HEK293 (cell line): ENCODE measurements around the gene CCDC184.

Experiments
- ATF2 ChIP-seq: fragments of 450-650 bp; formaldehyde crosslinking; IDR thresholded peaks from 2 replicates; pipeline ENCODE4 v1.5.1; 2016; ENCODE audit warnings: missing biosample characterization, missing genetic modification characterization, low read depth
- BCL11B ChIP-seq: fragments of 450-650 bp; formaldehyde crosslinking; IDR thresholded peaks from 2 replicates; pipeline ENCODE4 v1.5.1; 2016; ENCODE audit warnings: low read depth, missing biosample characterization, missing genetic modification characterization
- GLIS1 ChIP-seq: fragments of 450-650 bp; formaldehyde crosslinking; IDR thresholded peaks from 2 replicates; pipeline ENCODE4 v1.5.1; 2016; ENCODE audit warnings: missing biosample characterization, missing genetic modification characterization
- HOXD13 ChIP-seq: sonication (generic); formaldehyde crosslinking; IDR thresholded peaks from 2 replicates; pipeline ENCODE4 v1.8.0; 2022; ENCODE audit warnings: missing genetic modification reagents, borderline replicate concordance
- KLF8 ChIP-seq: fragments of 450-650 bp; formaldehyde crosslinking; IDR thresholded peaks from 2 replicates; pipeline ENCODE4 v1.5.1; 2016; ENCODE audit warnings: missing biosample characterization, missing genetic modification characterization
- PATZ1 ChIP-seq: fragments of 450-650 bp; formaldehyde crosslinking; IDR thresholded peaks from 2 replicates; pipeline ENCODE4 v1.5.1; 2016; ENCODE audit warnings: missing biosample characterization, missing genetic modification characterization
- RBAK ChIP-seq: fragments of 450-650 bp; formaldehyde crosslinking; IDR thresholded peaks from 2 replicates; pipeline ENCODE4 v1.5.1; 2016; ENCODE audit warnings: missing biosample characterization, missing genetic modification characterization
- ZBTB11 ChIP-seq: fragments of 450-650 bp; formaldehyde crosslinking; conservative IDR thresholded peaks from 2 replicates; pipeline ENCODE4 v1.5.1; 2016; ENCODE audit warnings: low read depth, missing biosample characterization, missing genetic modification characterization
- ZBTB26 ChIP-seq: fragments of 450-650 bp; formaldehyde crosslinking; optimal IDR thresholded peaks from 2 replicates; pipeline ENCODE3; 2016; ENCODE audit warnings: missing biosample characterization, mild to moderate bottlenecking, missing genetic modification characterization
- ZBTB7A ChIP-seq: fragments of 450-650 bp; formaldehyde crosslinking; IDR thresholded peaks from 2 replicates; pipeline ENCODE4 v1.5.1; 2016; ENCODE audit warnings: low read depth, missing biosample characterization, missing genetic modification characterization
- ZNF121 ChIP-seq: fragments of 450-650 bp; formaldehyde crosslinking; IDR thresholded peaks from 2 replicates; pipeline ENCODE4 v1.5.1; 2016; ENCODE audit warnings: missing biosample characterization, missing genetic modification characterization
- ZNF146 ChIP-seq: fragments of 450-650 bp; formaldehyde crosslinking; IDR thresholded peaks from 2 replicates; pipeline ENCODE4 v1.5.1; 2016; ENCODE audit warnings: missing biosample characterization, missing genetic modification characterization
- ZNF169 ChIP-seq: fragments of 450-650 bp; formaldehyde crosslinking; IDR thresholded peaks from 2 replicates; pipeline ENCODE4 v1.5.1; 2016; ENCODE audit warnings: missing biosample characterization, missing genetic modification characterization
- ZNF184 ChIP-seq: fragments of 450-650 bp; IDR thresholded peaks from 2 replicates; pipeline ENCODE4 v1.5.1; 2018; ENCODE audit warnings: missing biosample characterization, mild to moderate bottlenecking, missing genetic modification characterization
- ZNF24 ChIP-seq: fragments of 450-650 bp; formaldehyde crosslinking; IDR thresholded peaks from 2 replicates; pipeline ENCODE4 v1.5.1; 2016; ENCODE audit warnings: missing biosample characterization, missing genetic modification characterization
- ZNF366 ChIP-seq: fragments of 450-650 bp; formaldehyde crosslinking; conservative IDR thresholded peaks from 2 replicates; pipeline ENCODE4 v1.5.1; 2016; ENCODE audit warnings: missing biosample characterization, missing genetic modification characterization
- ZNF37A ChIP-seq: fragments of 450-650 bp; IDR thresholded peaks from 2 replicates; pipeline ENCODE4 v1.5.1; 2018; ENCODE audit warnings: missing biosample characterization, missing genetic modification characterization
- ZNF48 ChIP-seq: fragments of 450-650 bp; formaldehyde crosslinking; IDR thresholded peaks from 2 replicates; pipeline ENCODE4 v1.5.1; 2016; ENCODE audit warnings: missing biosample characterization, missing genetic modification characterization
- ZNF513 ChIP-seq: fragments of 450-650 bp; IDR thresholded peaks from 2 replicates; pipeline ENCODE4 v1.5.1; 2018; ENCODE audit warnings: missing biosample characterization, missing genetic modification characterization
- ZNF529 ChIP-seq: fragments of 450-650 bp; formaldehyde crosslinking; IDR thresholded peaks from 2 replicates; pipeline ENCODE4 v1.5.1; 2017; ENCODE audit warnings: missing genetic modification characterization, missing biosample characterization; ENCODE audit not compliant: insufficient replicate concordance
- ZNF561 ChIP-seq: fragments of 450-650 bp; IDR thresholded peaks from 2 replicates; pipeline ENCODE4 v1.5.1; 2018; ENCODE audit warnings: missing biosample characterization, missing genetic modification characterization, borderline replicate concordance
- ZNF600 ChIP-seq: fragments of 450-650 bp; formaldehyde crosslinking; IDR thresholded peaks from 2 replicates; pipeline ENCODE4 v1.5.1; 2016; ENCODE audit warnings: missing biosample characterization, missing genetic modification characterization
- ZNF610 ChIP-seq: fragments of 450-650 bp; formaldehyde crosslinking; IDR thresholded peaks from 2 replicates; pipeline ENCODE4 v1.5.1; 2016; ENCODE audit warnings: missing biosample characterization, missing genetic modification characterization, borderline replicate concordance
- ZNF692 ChIP-seq: fragments of 450-650 bp; formaldehyde crosslinking; IDR thresholded peaks from 2 replicates; pipeline ENCODE4 v1.5.1; 2016; ENCODE audit warnings: missing biosample characterization, missing genetic modification characterization
- ZNF747 ChIP-seq: fragments of 450-650 bp; formaldehyde crosslinking; IDR thresholded peaks from 2 replicates; pipeline ENCODE4 v1.5.1; 2016; ENCODE audit warnings: missing biosample characterization, missing genetic modification characterization
- ZNF76 ChIP-seq: fragments of 450-650 bp; formaldehyde crosslinking; IDR thresholded peaks from 2 replicates; pipeline ENCODE4; 2016; ENCODE audit warnings: low read depth, missing biosample characterization, missing genetic modification characterization, borderline replicate concordance
- ZSCAN16 ChIP-seq: fragments of 450-650 bp; formaldehyde crosslinking; IDR thresholded peaks from 2 replicates; pipeline ENCODE4 v1.5.1; 2016; ENCODE audit warnings: missing biosample characterization, missing genetic modification characterization

Gene CCDC184

GRCh38 chr12:48157018-48157888 is 26.2 kb upstream of the CCDC184 start, which contains the start of gene ASB8 (continued):
- TF ChIP-seq ZBTB7A (peak; percentile 55), ZNF747 (no peak), ZNF561 (tag by site-specific recombination) (no peak; the same call in 1 of the 2 replicates), RBAK (no peak), ZNF146 (tag by site-specific recombination) (no peak), ZNF513 (tag by site-specific recombination) (no peak), ZNF184 (tag by site-specific recombination) (no peak), ATF2 (tag by site-specific recombination) (no peak), KLF8 (peak; percentile 52; the same call in 1 of the 2 replicates), ZNF529 (tag by site-specific recombination) (no peak), ZSCAN16 (tag by site-specific recombination) (no peak), ZNF610 (tag by site-specific recombination) (0 out of 2 replicates have a peak, but pooled peaks have one; percentile 19), ZNF366 (no peak), HOXD13 (CRISPR knock-in tag) (no peak), ZNF169 (tag by site-specific recombination) (no peak), BCL11B (no peak), PATZ1 (tag by site-specific recombination) (peak; percentile 97), ZNF692 (tag by site-specific recombination) (0 out of 2 replicates have a peak, but pooled peaks have one; percentile 51), ZBTB26 (tag by site-specific recombination) (peak; percentile 35), GLIS1 (tag by site-specific recombination) (peak; percentile 70), ZNF24 (0 out of 2 replicates have a peak, but pooled peaks have one; percentile 25), ZNF37A (tag by site-specific recombination) (no peak), ZNF600 (tag by site-specific recombination) (peak; percentile 52; the same call in 1 of the 2 replicates), ZNF76 (tag by site-specific recombination) (peak; percentile 41; the same call in 1 of the 2 replicates), ZNF121 (tag by site-specific recombination) (no peak), ZBTB11 (tag by site-specific recombination) (peak; percentile 89), ZNF48 (no peak)
